Erythroblast (primary cell): ENCODE results near the gene C5orf63.

Experiments used
- GATA1 ChIP-seq: IDR thresholded peaks from 2 replicates; pipeline ENCODE4 v1.6.1; 2011; ENCODE audit warnings: low read depth, mild to moderate bottlenecking, control low read depth, low read length, moderate library complexity
- POLR2A ChIP-seq: IDR thresholded peaks from 2 replicates; pipeline ENCODE4 v1.6.1; 2011; ENCODE audit warnings: mild to moderate bottlenecking, low read length

DNA sequence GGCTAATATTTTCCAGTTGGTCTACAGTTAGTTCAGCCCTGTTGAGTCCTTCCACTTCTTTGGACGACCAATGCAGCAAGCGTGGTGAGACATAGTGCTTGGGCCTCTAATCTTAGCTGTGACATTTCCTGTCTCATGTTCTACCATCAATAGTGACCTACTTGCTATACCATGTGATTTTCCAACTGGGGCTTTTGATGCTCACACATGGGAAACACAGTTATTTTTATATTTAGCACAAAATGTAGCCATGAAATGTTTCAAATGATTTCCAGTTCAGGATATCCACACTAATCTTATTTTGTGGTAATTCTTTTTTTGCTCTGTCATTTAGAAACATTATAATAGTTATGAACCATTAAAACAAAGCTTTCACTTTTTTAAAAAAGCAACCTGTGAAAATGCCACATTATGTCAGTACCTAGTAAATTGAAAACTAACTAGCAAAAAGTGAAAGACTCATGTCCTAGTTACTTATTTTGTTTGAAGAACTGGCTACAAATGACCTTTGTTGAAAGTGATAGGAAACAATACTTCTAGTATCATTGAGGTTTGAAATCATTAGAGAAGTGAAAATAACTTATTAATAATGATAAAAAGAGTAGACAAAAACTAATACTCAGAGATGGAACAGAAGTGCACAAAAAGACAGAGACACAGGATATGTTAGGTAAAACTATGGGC, 61.2 kb downstream of the C5orf63 start:
- no peak for TF ChIP-seq POLR2A
- TF ChIP-seq GATA1: no peak
